IPS-NIHi11 (cell line): ENCODE measurements around the gene PHF12.
"Not testable (repeated sequence)": the region's sequence is repeated elsewhere in the genome, so short reads cannot be mapped to it uniquely, and the experiment has no call there.

ENCODE experiments used
- DNase-seq: peaks from one replicate; pipeline ENCODE4 v3.0.0; 2012; ENCODE audit warnings: mixed read lengths, low spot score

Gene PHF12

DNA sequence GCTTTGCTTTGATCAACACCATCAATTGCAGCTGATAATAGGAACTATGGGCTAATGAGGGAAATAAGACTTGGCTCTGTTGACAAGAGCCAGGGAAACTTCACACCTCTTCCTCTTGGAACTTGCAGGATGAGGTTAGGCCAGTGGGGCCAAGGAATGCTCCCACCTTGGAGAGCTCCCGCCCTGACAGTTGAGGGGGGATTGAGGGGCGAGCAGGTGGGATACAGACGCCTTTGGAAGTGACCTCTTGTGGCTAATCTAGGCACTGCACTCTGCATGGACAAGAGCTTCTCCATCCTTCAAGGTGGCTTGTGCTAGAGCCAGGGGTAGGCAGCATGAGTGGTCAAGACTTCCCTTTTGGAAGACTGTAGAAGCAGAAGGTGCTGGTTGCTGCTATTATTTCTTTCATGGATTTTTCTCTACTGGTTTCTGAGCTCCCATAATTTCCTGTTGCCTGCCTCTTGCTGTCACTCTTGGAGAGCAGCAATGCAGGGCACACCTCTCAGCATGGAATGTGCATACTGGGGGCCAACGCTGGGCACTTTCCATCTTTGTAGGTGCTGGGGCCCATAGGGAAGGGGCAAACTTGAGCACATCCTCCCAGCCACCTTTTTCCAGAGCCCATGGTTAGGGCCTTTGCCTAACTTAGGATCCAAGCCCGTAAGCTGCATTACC lies 2.3 kb upstream of the PHF12 start:
- DNase-seq: peak; percentile 85

DNA sequence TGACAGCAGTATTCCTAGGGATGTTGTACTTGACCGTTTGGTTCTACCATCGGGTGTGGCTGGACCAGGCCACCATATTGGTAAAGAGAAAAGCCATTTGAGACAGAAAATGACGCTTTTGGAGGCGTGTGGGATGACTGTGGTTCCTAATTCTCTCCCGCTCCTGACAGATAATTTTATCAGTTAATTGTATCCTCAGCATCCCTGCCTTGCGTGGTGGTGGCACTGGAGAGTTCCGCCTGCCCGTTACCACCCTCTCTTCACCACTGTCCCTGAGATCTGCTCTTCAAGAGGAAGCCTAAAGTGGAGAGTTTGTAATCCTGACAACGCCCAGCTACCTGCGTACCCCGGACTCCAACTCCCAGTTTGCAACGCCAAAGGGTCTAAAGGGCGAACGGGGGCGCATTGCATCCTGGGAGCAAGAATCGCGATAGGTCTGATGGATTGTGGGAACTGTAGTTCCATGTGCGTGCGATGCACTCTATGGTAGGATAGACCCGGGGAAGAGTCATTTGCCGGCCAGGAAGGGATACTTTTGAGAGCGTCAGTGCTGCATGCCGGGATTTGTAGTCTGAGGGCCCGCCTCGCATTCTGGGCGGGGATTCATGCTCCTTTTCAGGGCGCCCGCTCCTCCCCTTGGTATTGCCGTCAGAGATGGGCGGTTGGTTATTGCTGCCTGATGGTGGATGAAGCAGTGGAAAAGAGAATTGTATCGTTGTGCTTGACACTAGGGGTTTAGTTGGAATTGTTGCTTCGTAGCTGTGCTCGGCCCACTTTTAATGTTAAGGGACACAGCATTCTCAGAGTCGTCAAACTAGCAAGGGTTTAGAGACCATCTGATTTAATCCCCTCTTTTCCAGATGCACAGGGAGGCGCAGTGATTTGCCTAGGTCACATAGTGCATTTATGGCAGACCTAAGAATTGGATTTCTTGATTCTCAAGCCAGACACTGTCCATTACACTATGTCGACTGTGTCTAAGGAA lies 965 bp upstream of the PHF12 start:
- peak; percentile 88 for DNase-seq

DNA sequence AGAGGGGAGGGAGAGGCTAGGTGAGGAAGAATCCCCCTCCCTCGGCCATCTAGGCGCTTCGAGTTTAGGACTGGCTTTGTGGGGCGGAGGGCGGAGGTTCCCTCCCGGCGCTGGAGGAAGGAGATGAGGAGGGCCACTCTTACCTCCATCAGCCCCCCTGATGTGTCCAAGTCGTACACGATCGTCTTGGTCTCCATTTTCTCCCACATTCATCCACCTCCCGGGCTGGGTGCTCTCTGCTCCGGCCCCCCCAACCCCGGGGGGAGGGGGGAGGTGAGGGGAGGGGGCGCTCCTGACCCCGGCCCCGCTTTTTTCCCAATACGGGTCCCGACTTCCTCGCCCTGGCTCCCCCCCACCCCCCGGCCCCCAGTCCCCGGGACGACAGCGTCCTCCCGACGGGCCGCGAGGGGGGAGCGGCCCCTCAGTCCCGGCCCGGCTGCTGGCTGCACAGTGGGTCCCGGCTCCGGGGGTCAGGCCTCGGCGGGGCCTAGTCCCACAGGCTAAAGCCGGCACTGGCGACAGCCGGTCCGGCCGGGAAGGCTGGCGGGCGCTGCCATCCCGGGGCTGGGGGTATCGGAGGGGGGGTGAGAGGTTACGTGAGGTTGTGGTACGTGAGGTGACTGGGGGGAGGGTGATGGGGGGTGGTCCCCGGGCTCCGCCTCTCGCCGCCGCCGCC lies 428 bp downstream of the PHF12 start:
- DNase-seq: no peak

DNA sequence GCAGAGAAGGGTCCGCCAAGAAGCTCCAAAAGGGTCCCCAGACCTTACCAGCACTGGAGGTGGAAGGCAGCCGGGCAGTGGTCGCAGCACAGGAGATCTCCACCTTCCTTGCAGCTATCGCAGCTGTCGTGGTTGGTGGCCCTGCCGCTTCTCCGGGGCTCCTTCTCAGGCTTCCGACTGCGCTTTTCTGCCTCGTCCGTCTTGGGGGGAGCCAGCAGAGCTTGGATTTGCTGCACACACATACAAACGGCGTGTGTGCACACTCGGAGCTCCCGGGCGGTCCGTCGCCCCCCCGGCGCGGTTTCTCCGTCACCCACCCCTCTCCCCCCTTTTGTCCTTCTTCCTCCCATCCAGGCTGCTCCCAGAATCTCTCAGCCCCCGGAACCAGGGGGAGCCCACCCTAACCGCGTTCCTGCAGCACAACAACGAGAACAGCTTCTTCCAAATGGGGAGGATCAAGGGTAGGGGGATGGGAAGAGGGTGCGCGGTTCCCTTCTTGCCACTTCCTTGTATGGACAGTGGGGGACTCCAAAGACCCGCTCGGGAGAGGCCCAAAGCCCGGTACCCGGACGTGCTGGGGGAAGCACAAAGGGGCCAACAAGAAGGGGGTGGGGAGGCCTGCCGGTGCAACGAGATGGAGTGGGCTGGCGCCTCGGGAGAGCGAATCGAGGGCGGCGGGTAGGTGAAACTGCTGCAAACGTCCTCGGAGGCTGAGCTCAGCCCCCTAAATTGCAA lies 1.1 kb downstream of the PHF12 start:
- peak; percentile 49 for DNase-seq

DNA sequence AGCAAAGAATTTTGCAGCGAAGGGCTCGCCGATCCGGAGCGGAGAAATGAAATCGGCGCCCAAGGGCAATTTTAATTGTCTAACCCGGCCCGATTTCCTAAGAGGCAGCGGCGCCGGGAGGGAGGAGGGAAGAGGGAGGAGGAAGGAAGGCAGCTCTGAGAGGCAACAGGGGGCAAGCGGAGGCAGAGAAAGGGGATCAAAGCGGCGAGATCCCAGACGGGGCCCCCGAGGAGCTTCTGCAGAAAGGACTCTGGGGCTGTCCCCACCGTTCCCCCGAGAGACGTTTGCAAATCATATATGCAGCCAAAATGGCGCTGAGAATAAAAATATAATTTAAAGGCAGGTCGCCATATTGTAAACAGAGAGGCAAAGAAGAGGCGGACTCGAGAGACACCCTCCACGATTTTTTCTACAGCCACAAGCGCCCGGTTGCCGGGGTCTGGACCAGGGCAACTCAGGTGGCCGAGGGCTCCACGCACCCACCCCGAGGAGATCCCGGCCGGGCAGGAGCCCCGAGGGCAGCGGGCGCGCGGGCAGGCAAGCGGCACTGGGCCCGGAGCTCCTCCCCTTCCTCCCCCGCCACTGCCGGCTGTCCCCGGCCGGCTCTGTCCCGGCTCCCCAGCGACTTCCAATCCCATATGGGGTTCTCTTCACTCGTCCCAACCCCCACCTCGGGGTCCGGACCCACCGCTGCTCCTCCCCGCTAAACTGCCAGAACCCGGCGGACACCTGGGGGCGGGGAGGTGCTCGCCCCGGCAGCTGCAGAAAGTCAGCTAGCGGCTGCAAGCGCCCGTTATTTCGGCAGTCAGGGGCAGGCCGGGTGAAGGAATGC lies 1.9 kb downstream of the PHF12 start:
- peak; percentile 40 for DNase-seq

DNA sequence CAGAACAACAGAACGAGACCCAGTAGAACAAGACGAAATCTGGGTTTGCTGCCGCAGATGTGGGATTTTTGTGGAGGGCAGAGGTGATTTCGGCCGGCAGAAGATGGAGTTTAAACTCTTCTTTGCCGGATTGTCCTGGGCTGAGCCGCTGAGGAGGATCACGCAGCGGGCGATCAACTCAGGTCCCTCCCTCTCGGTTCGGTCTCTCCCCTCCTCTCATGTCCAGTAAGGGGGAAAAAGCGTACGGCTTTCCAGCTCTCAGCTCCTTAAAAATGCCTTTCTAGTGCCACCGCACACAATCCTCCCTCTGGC lies 2.5 kb downstream of the PHF12 start:
- DNase-seq: peak; percentile 43

DNA sequence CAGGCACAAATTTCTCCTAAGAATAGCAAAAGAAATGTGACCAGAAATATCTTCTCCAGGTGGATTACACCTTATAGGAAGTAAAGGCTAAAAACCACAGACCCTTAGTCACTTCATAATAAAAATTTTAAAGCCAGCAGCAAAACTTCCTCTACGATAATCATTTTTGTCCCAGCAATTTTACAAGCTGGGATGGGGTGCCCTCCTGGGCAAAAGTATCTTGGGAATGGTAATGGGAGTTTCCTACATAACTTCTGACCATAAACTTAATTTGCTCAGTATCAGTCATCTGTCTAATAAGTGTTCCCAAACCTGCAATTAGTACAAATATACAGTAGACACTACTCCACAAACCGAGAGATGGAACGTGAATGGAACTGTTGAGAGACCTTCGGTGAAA lies 3.0 kb downstream of the PHF12 start:
- DNase-seq: no peak

DNA sequence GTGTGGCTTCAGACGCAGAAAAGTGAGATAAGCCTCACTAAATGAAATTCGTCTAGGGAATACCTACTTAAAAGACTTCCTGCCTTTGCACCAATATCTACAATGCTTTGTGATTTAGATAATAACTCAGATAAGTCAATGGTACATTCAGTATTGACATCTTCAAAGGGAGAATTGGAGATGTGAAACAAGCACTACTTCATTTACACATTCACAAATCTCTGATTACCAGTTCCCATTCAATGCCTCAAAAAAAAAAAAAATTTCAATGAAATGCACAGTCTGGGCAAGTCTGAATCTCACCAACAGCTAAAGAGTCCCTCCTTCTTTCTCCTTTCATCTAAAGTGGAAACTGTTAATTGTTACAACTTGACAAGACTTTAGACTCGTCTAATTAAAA lies 3.7 kb downstream of the PHF12 start:
- DNase-seq: no peak

DNA sequence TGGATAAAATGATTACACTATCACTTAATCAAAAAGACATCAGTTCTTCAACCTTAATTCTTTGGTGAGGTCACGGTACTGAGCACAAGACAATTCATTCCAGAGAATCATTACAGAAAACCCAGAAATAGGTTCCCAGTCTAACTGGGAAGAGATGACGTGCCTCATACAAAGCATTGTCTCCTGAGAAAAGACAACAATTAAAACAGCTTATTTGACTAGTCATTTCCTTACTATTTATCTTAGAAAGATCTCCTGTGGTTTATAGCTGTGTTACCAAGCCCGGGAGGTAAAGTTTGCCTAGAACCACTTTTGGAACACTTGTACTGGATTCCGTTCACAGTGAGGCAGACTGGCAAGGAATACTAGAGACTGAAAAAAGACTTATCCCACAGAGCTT lies 5.1 kb downstream of the PHF12 start:
- DNase-seq: no peak

DNA sequence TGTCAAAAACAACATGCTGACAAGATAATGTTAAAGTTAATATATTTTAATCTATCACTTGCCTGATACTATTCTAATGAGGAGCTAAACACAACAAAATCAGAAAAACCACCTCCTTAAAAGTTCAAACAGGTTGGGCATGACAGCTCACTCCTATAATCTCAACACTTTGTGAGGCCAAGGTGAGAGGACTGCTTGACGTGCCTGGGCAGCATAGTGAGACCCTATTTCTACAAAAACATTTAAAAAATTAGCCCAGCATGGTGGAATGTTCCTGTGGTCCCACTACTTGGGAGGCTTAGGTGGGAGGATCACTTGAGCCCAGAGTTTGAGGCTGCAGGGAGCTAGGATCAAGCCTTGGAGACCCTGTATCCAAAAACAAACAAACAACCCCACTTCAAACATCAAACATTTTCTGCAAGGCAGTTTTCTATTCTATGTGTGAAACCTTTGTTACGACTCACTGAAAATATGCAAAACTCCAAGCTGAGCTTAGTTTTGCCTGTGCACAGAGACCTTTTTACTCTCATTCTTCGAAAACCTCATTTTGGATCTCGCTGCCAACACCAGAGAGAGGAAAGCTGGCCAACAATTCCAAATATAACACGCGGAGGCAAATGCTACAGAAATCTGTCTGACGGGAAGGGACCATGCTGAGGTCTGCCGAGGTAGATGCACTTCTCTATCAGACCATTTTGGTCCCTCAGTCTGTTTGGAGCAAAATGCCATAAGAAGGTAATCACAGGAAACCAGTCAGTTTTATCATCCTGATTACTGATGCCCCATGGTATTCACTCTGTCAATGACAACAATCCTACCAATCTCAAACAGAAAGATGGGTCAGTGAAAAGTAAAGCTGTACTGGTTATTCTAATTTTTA lies 6.2 kb downstream of the PHF12 start:
- no peak for DNase-seq

DNA sequence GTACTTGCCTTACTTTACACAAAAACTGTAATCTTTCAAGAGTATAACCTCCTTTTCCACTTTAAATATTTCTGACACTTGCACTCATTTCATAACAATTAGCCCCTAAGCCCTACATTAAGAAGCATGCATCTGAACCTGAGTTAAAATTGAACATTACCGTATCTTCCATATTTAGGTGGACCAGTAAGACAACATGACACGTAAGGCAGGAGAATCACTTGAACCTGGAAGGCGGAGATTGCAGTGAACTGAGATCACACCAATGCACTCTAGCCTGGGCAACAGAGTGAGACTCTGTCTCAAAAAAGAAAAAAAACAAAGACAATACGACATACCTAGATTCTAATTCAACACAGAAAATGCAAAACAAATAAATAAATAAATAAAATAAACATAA lies 7.0 kb downstream of the PHF12 start:
- DNase-seq: no peak

DNA sequence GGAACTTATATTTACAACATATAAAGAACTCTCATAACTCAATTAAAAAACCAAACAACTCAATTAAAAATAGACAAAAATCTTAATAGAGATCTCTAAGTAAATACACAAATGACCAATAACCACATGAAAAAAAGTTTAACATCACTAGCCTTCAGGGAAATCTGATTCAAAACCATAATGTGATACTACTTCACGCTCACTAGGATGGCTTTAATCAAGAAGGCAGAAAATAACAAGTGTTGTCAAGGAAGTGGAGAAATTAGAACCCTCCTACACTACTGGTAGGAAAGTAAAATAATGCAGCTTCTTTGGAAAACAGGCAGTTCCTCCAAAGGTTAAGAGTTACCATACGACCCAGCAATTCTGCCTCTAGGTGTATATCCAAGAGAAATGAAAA lies 8.4 kb downstream of the PHF12 start:
- DNase-seq: no peak

DNA sequence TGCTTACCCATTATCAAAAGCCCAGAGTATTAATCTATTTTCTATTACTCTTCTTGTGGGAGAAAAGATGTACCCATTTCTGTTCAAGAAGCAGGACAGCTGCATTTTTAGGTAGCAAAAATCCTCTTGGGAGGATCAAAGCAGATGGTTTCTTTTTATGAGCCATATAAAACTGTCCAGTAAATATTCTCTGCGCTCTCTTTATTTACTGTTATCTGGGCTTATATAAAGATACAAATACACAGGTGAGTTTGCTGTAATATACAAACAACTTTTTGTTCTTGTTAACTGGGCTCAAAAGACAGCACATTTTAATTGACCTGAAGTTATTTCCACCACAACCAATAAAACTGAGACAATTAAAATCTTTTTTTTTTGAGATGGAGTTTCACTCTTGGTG lies 10.1 kb downstream of the PHF12 start:
- DNase-seq: no peak

DNA sequence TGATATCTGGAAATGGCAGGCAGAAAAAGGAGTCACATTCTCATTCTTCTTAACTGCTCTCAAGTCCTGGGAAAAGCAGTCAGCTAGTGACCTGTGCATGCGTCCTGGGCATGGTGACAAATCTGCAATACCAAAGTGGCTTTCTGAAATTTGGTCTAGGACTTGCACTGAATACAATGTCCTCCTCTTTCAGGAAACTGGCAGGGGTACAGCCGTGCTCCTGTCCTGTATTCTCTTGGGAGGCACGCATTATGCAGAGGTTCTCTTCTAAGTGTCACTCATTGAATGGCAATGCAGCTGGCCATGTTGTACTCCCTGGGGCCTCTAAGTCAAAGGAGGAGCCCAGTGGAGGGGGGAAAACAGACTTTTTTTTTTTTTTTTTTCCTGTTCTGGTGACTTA lies 10.6 kb downstream of the PHF12 start:
- DNase-seq: no peak

DNA sequence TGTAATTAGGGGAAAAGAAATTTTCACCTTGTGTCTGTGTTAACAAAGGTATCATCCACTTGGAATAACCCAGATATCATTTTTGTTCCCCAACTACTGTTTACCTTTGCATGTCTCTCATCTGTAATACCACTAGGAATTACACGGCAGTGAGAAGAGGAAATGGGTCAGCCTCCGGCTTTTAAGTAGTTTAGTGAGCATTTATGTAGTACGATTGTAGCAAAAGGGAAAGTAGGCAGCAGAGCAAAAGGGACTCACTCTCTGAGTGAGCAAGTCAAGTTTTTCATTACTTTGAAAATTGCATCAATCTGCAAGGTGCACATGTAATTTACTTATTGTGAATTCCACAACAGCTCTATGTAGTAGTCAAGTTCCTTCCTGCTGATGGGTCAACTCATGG lies 11.2 kb downstream of the PHF12 start:
- no peak for DNase-seq

DNA sequence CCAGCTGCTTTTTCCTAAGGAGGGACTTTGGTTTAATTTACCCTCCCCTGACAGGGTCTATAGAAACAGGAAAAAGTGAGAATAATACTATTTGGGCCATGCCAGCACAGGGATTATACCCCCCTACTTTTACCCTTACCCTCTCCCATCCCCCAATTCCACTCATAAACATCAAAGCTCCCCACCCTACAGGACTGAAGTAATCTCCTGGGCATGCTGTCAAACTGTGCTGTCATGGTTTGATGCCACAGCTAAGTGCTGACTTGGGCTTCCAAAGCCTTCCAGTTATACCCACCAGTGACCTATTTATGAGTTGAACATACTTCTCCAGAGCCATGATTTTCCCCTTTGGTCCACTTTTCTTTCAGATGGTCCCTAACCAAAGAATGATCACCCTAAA lies 12.8 kb downstream of the PHF12 start:
- no peak for DNase-seq

DNA sequence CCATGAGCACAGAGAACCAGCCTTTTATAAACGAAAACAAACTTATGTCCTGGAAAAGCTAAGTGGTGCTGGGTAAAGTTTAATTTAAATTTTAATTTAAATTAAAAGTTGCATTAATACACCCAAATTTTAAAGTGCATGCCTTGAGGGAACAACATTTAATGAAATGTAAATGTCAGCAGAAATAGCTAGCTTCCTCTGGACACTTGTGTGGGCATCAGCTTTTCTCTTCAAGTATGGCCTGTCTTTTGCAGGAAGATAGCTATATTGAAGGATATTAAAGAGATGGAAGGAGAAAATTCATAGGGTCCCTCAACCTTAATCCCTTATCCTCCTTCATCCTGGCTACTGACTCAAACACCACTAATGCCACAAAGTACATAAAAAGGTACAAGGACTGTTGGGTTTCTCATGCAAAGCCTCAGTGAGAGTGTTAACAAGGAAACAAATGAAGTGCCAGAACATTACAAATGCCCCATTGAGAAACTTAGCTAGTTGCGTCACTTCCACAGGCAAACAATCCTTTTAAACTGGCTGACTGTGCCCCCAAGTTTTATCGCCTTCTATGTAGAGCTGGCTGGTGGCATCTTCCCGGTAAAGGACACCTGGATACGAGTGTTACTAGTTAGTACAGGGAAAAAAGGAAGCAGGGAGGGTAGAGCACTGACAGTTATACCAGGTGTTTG lies 14.1 kb downstream of the PHF12 start:
- no peak for DNase-seq

DNA sequence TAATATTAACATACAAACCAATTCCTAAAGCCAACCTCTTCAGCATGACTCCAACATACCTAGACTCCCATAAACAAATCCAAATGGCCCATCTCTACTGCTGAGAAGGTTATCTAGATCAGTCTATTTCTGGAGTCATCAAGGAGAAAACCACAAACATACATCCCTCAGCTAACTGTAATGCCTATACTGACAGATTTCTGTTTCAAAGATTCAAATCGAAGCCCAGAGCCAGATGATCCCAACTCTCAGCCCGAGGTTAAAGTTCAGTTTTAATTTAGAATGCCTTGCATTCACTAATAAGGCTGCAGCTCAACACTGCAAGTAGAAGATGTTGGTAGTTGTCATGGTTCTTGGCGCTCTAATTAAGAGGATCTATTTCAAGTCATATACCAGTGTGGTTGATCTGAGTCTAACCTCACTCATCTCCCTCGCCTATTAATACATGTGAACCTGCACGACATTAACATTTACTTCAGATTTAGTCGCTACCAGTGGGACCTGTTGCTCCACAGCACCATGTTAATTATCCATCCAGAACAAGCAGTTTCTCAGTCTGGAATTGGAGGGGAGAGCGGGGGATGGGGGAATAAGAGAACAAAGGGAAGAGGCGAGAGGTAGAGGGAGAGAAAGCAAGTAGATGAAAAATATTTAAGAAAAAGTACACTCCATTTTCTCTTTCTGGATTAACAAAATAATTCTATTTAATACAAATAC lies 15.4 kb downstream of the PHF12 start:
- DNase-seq: no peak

DNA sequence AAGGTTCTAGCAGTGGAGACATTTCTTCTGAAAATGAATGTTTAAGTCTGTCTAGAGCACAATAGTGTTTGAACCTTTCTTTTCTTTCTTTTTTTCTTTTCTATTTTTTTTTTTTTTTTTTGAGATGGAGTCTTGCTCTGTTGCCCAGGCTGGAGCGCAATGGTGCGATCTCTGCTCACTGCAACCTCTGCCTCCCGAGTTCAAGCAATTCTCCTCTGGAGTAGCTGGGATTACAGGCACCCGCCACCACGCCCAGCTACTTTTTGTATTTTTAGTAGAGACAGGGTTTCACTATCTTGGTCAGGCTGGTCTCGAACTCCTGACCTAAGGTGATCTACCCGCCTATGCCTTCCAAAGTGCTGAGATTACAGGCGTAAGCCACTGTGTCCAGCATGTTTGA lies 16.8 kb downstream of the PHF12 start:
- not testable (repeated sequence) for DNase-seq
